ENCODE data around the gene CCDC57. TPM values are rescaled to one million over a fixed set of nuclear protein-coding genes. Genes with fewer than 3 reads are reported as not detected.

CCDC57 gene
- total RNA-seq, 4 donors from 2014 or later, result 7.9 to 22.1 (median 9.8) TPM

- H3K4me1 ChIP-seq, result peaks cover 24 to 34% (median 27%) of the 10 kb centered on the region in 3 donors
- no peaks in the 10 kb centered on the region for H3K36me3 ChIP-seq
- intact Hi-C loops (cut with DNase I), result no loop called here
- H3K9me3 ChIP-seq, result no peaks in the 10 kb centered on the region
- H3K27me3 ChIP-seq, result no peaks in the 10 kb centered on the region
- 83 to 95% methylated on average over 1 to 4 of the region's 7 CpGs for WGBS, 2 donors
- DNase-seq, result no peak
- no peak overlapping the region for H3K4me3 ChIP-seq
- no peak overlapping the region for H3K27ac ChIP-seq
- TF ChIP-seq POLR2A (IDR thresholded peaks at IDR 0.05) (no peak), CTCF (IDR thresholded peaks at IDR 0.05) (no peak)
Measured at GRCh38 chr17:82219083-82219482, 6.4 kb upstream of the CCDC57 start.

- DNase-seq, result no peak
- no peak overlapping the region for H3K4me3 ChIP-seq
- intact Hi-C loops (cut with DNase I), result no loop called here
- TF ChIP-seq CTCF (IDR thresholded peaks at IDR 0.05) (no peak), POLR2A (IDR thresholded peaks at IDR 0.05) (no peak)
- H3K4me1 ChIP-seq, result peaks cover 27 to 39% (median 33%) of the 10 kb centered on the region in 3 donors
- H3K9me3 ChIP-seq, result no peaks in the 10 kb centered on the region
- H3K36me3 ChIP-seq, result no peaks in the 10 kb centered on the region
- 86 to 88% methylated on average over 16 to 20 of the region's 32 CpGs for WGBS, 2 donors
- no peak overlapping the region for H3K27ac ChIP-seq
- H3K27me3 ChIP-seq, result no peaks in the 10 kb centered on the region
Measured at GRCh38 chr17:82218349-82219075, 5.9 kb upstream of the CCDC57 start.

GRCh38 chr17:82217530-82218204 lies 5.0 kb upstream of the CCDC57 start:
- intact Hi-C loops (cut with DNase I), result no loop called here
- Histone ChIP-seq H3K27me3 (peaks cover 0 to 5% (median 0%) of the 10 kb centered on the region in 4 donors), H3K4me1 (peaks cover 32 to 48% (median 40%) of the 10 kb centered on the region in 3 donors), H3K36me3 (no peaks in the 10 kb centered on the region), H3K4me3 (no peak overlapping the region), H3K9me3 (no peaks in the 10 kb centered on the region), H3K27ac (peak overlapping the region; percentile 69 to 90 (median 80))
- WGBS, 2 donors, result 38 to 66% methylated on average over 8 to 10 of the region's 21 CpGs
- no peak for DNase-seq
- TF ChIP-seq CTCF (IDR thresholded peaks at IDR 0.05) (no peak), POLR2A (IDR thresholded peaks at IDR 0.05) (peak in 1 of 4 donors; percentile 33)

GRCh38 chr17:82217120-82217529 lies 4.5 kb upstream of the CCDC57 start:
- H3K27ac ChIP-seq, result peak overlapping the region; percentile 69 to 90 (median 80)
- no peak for DNase-seq
- peaks cover 32 to 53% (median 40%) of the 10 kb centered on the region in 3 donors for H3K4me1 ChIP-seq
- peaks cover 0 to 5% (median 0%) of the 10 kb centered on the region in 4 donors for H3K27me3 ChIP-seq
- no peak overlapping the region for H3K4me3 ChIP-seq
- intact Hi-C loops (cut with DNase I), result no loop called here
- H3K9me3 ChIP-seq, result no peaks in the 10 kb centered on the region
- no peaks in the 10 kb centered on the region for H3K36me3 ChIP-seq
- WGBS, 2 donors, result no CpG with 5 or more reads among the region's 12 CpGs
- TF ChIP-seq POLR2A (IDR thresholded peaks at IDR 0.05) (no peak), CTCF (IDR thresholded peaks at IDR 0.05) (no peak)

Measured in esophagus squamous epithelium (tissue), 5 donors.